ENCODE data around the gene SPTY2D1. TPM values are rescaled to one million over a fixed set of nuclear protein-coding genes. Genes with fewer than 3 reads are reported as not detected.
"Not testable (repeated sequence)": the region's sequence is repeated elsewhere in the genome, so short reads cannot be mapped to it uniquely, and the experiment has no call there.

Gene SPTY2D1
- total RNA-seq, 1 donor from 2014 or later = 10.9 TPM

- no peak for DNase-seq
- Mint-ChIP-seq H3K27ac (ENCODE audit: unreplicated experiment) (no peak overlapping the region), H3K4me1 (ENCODE audit: low read depth, unreplicated experiment) (no peaks in the 10 kb centered on the region), H3K9me3 (ENCODE audit: unreplicated experiment) (no peaks in the 10 kb centered on the region), H3K27me3 (ENCODE audit: unreplicated experiment) (no peaks in the 10 kb centered on the region), H3K36me3 (ENCODE audit: unreplicated experiment) (no peaks in the 10 kb centered on the region), H3K4me3 (ENCODE audit: unreplicated experiment) (no peak overlapping the region)
- TF ChIP-seq, protein P1, sequence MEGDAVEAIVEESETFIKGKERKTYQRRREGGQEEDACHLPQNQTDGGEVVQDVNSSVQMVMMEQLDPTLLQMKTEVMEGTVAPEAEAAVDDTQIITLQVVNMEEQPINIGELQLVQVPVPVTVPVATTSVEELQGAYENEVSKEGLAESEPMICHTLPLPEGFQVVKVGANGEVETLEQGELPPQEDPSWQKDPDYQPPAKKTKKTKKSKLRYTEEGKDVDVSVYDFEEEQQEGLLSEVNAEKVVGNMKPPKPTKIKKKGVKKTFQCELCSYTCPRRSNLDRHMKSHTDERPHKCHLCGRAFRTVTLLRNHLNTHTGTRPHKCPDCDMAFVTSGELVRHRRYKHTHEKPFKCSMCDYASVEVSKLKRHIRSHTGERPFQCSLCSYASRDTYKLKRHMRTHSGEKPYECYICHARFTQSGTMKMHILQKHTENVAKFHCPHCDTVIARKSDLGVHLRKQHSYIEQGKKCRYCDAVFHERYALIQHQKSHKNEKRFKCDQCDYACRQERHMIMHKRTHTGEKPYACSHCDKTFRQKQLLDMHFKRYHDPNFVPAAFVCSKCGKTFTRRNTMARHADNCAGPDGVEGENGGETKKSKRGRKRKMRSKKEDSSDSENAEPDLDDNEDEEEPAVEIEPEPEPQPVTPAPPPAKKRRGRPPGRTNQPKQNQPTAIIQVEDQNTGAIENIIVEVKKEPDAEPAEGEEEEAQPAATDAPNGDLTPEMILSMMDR (IDR thresholded peaks at IDR 0.05; ENCODE audit: partially characterized antibody, unreplicated experiment) = no peak
Observed at GRCh38 chr11:18657673-18658072, 23.5 kb upstream of the SPTY2D1 start.

- no peak overlapping the region for H3K4me3 Mint-ChIP-seq (ENCODE audit: unreplicated experiment)
- DNase-seq = peak; percentile 26
- H3K36me3 Mint-ChIP-seq (ENCODE audit: unreplicated experiment) = no peaks in the 10 kb centered on the region
- H3K4me1 Mint-ChIP-seq (ENCODE audit: low read depth, unreplicated experiment) = no peaks in the 10 kb centered on the region
- no peaks in the 10 kb centered on the region for H3K27me3 Mint-ChIP-seq (ENCODE audit: unreplicated experiment)
- no peak overlapping the region for H3K27ac Mint-ChIP-seq (ENCODE audit: unreplicated experiment)
- no peaks in the 10 kb centered on the region for H3K9me3 Mint-ChIP-seq (ENCODE audit: unreplicated experiment)
- TF ChIP-seq, protein P1 (IDR thresholded peaks at IDR 0.05; ENCODE audit: partially characterized antibody, unreplicated experiment) = peak; percentile 64
Observed at GRCh38 chr11:18650859-18651557, 16.9 kb upstream of the SPTY2D1 start.

DNA sequence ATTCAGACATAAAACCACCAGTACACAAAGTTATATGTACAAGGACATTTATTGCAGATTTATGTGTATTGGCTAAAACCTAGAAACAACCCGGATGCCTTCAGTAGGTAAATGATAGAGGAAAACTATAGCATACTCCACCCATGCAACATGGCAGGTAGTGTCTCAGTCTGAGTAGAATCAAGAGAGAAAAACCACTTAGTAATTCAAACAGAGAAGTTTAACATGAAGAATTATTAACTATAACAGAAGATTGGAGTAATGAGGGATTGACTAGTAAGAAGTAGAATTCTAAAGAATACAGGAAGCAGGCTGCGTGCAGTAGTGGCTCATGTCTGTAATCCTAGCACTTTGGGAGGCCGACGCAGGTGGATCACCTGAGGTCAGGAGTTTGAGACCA lies 16.2 kb upstream of the SPTY2D1 start:
- H3K36me3 Mint-ChIP-seq (ENCODE audit: unreplicated experiment) = no peaks in the 10 kb centered on the region
- no peaks in the 10 kb centered on the region for H3K9me3 Mint-ChIP-seq (ENCODE audit: unreplicated experiment)
- no peak overlapping the region for H3K4me3 Mint-ChIP-seq (ENCODE audit: unreplicated experiment)
- TF ChIP-seq, protein P1 (IDR thresholded peaks at IDR 0.05; ENCODE audit: partially characterized antibody, unreplicated experiment) = no peak
- H3K27ac Mint-ChIP-seq (ENCODE audit: unreplicated experiment) = no peak overlapping the region
- DNase-seq = no peak
- no peaks in the 10 kb centered on the region for H3K27me3 Mint-ChIP-seq (ENCODE audit: unreplicated experiment)
- no peaks in the 10 kb centered on the region for H3K4me1 Mint-ChIP-seq (ENCODE audit: low read depth, unreplicated experiment)

DNA sequence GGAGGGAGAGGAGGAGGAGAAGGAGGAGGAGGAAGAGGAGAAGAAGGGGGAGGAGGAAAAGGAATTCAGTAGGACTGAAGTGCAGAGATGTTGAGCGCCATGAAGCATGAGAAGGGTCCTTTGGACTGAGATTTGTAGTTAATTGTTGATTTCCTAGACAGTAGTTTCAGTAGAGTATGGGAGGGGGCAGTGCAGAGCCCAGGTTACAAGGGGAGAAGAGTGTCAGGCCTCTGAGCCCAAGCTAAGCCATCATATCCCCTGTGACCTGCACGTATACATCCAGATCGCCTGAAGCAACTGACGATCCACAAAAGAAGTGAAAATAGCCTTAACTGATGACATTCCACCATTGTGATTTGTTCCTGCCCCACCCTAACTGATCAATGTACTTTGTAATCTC lies 8.9 kb upstream of the SPTY2D1 start:
- H3K27me3 Mint-ChIP-seq (ENCODE audit: unreplicated experiment); H3K36me3 Mint-ChIP-seq (ENCODE audit: unreplicated experiment); H3K27ac Mint-ChIP-seq (ENCODE audit: unreplicated experiment); DNase-seq; H3K4me1 Mint-ChIP-seq (ENCODE audit: low read depth, unreplicated experiment); H3K9me3 Mint-ChIP-seq (ENCODE audit: unreplicated experiment); H3K4me3 Mint-ChIP-seq (ENCODE audit: unreplicated experiment): not testable (repeated sequence)

- Mint-ChIP-seq H3K9me3 (ENCODE audit: unreplicated experiment) (no peaks in the 10 kb centered on the region), H3K4me1 (ENCODE audit: low read depth, unreplicated experiment) (no peaks in the 10 kb centered on the region), H3K27me3 (ENCODE audit: unreplicated experiment) (no peaks in the 10 kb centered on the region), H3K36me3 (ENCODE audit: unreplicated experiment) (no peaks in the 10 kb centered on the region), H3K27ac (ENCODE audit: unreplicated experiment) (no peak overlapping the region), H3K4me3 (ENCODE audit: unreplicated experiment) (no peak overlapping the region)
- no peak for DNase-seq
- TF ChIP-seq, protein P1 (IDR thresholded peaks at IDR 0.05; ENCODE audit: partially characterized antibody, unreplicated experiment) = no peak
Observed at GRCh38 chr11:18641677-18642076, 7.5 kb upstream of the SPTY2D1 start.
